HL-60 (cell line): Measurements from ENCODE around the gene CD3G.
"Not testable (repeated sequence)": the region's sequence is repeated elsewhere in the genome, so short reads cannot be mapped to it uniquely, and the experiment has no call there.

Experiments used
- DNase-seq, 2 experiments: peaks; one replicate each; pipeline ENCODE4 v3.0.0-alpha.2; 2010 to 2020; ENCODE audit warnings: low read depth in 1 of 2, low spot score in 1 of 2
- H3K27ac ChIP-seq: fragments of 250-450 bp; sonication (Bioruptor Pico); replicated peaks from 2 replicates; pipeline ENCODE4 v1.5.1; 2020; ENCODE audit warnings: mild to moderate bottlenecking, moderate library complexity
- H3K27me3 ChIP-seq: fragments of 250-450 bp; sonication (Bioruptor Pico); 2 replicates; pipeline ENCODE4 v1.5.1; 2021; ENCODE audit warnings: mild to moderate bottlenecking, moderate library complexity; ENCODE audit not compliant: insufficient read depth, poor library complexity, severe bottlenecking
- H3K4me3 ChIP-seq: replicated peaks from 2 replicates; pipeline ENCODE4 v1.5.1; 2011; ENCODE audit warnings: mild to moderate bottlenecking, control low read depth, low read length; ENCODE audit not compliant: insufficient read depth
- GABPA ChIP-seq: IDR thresholded peaks from 2 replicates; pipeline ENCODE4 v1.6.1; 2012; ENCODE audit warnings: low read depth
- POLR2AphosphoS5 ChIP-seq: IDR thresholded peaks from 2 replicates; pipeline ENCODE4 v1.6.1; 2012; ENCODE audit warnings: low read depth
- SPI1 ChIP-seq: IDR thresholded peaks from 2 replicates; pipeline ENCODE4 v1.6.1; 2012; ENCODE audit warnings: low read depth, mild to moderate bottlenecking, borderline replicate concordance
- TF ChIP-seq, protein P1 (sequence below): IDR thresholded peaks from 2 replicates; pipeline ENCODE4 v1.6.1; 2012; ENCODE audit warnings: low read depth; ENCODE audit not compliant: insufficient replicate concordance
- TF ChIP-seq, protein P2 (sequence below): IDR thresholded peaks from one replicate; pipeline ENCODE4 v1.5.1; 2011; ENCODE audit warnings: low read length, control low read depth, inconsistent platforms; ENCODE audit not compliant: insufficient read depth

The CD3G gene

DNA sequence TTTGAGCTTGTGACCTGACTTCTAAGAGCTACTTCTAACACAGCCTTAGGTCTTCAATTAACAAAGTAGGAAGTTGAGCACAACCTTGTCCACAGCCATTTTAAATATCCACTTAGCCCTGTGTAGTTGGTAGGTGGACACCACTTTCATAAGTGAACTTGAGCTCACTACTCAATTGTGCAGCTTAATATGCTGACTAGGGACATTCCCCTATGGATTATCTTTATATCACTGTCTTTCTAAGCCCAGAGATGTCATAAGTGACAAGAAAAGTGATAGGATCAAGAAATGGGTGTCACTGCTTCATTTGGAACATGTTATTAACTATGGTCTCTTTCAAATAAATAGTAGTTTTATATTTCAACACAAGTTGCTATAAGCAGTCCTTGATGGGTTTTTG is 53.3 kb downstream of the CD3G start:
- no peak for DNase-seq
- H3K4me3 ChIP-seq: no peak overlapping the region
- TF ChIP-seq SPI1 (no peak), POLR2AphosphoS5 (no peak), GABPA (no peak)
- TF ChIP-seq, protein P1, sequence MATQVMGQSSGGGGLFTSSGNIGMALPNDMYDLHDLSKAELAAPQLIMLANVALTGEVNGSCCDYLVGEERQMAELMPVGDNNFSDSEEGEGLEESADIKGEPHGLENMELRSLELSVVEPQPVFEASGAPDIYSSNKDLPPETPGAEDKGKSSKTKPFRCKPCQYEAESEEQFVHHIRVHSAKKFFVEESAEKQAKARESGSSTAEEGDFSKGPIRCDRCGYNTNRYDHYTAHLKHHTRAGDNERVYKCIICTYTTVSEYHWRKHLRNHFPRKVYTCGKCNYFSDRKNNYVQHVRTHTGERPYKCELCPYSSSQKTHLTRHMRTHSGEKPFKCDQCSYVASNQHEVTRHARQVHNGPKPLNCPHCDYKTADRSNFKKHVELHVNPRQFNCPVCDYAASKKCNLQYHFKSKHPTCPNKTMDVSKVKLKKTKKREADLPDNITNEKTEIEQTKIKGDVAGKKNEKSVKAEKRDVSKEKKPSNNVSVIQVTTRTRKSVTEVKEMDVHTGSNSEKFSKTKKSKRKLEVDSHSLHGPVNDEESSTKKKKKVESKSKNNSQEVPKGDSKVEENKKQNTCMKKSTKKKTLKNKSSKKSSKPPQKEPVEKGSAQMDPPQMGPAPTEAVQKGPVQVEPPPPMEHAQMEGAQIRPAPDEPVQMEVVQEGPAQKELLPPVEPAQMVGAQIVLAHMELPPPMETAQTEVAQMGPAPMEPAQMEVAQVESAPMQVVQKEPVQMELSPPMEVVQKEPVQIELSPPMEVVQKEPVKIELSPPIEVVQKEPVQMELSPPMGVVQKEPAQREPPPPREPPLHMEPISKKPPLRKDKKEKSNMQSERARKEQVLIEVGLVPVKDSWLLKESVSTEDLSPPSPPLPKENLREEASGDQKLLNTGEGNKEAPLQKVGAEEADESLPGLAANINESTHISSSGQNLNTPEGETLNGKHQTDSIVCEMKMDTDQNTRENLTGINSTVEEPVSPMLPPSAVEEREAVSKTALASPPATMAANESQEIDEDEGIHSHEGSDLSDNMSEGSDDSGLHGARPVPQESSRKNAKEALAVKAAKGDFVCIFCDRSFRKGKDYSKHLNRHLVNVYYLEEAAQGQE: no peak
- TF ChIP-seq, protein P2, sequence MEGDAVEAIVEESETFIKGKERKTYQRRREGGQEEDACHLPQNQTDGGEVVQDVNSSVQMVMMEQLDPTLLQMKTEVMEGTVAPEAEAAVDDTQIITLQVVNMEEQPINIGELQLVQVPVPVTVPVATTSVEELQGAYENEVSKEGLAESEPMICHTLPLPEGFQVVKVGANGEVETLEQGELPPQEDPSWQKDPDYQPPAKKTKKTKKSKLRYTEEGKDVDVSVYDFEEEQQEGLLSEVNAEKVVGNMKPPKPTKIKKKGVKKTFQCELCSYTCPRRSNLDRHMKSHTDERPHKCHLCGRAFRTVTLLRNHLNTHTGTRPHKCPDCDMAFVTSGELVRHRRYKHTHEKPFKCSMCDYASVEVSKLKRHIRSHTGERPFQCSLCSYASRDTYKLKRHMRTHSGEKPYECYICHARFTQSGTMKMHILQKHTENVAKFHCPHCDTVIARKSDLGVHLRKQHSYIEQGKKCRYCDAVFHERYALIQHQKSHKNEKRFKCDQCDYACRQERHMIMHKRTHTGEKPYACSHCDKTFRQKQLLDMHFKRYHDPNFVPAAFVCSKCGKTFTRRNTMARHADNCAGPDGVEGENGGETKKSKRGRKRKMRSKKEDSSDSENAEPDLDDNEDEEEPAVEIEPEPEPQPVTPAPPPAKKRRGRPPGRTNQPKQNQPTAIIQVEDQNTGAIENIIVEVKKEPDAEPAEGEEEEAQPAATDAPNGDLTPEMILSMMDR: no peak
- no peak overlapping the region for H3K27ac ChIP-seq
- no peaks in the 10 kb centered on the region for H3K27me3 ChIP-seq

GRCh38 chr11:118398791-118399559 is 54.8 kb downstream of the CD3G start:
- TF ChIP-seq GABPA: no peak
- TF ChIP-seq, protein P2: no peak
- no peak for TF ChIP-seq SPI1
- TF ChIP-seq, protein P1: no peak
- TF ChIP-seq POLR2AphosphoS5: no peak
- no peaks in the 10 kb centered on the region for H3K27me3 ChIP-seq
- DNase-seq: no peak
- no peak overlapping the region for H3K27ac ChIP-seq
- H3K4me3 ChIP-seq: no peak overlapping the region

- Histone ChIP-seq H3K27me3 (no peaks in the 10 kb centered on the region), H3K4me3 (peak within 1 kb of the TSS; percentile 87), H3K27ac (peak within 1 kb of the TSS; percentile 96)
- peak; percentile 81 to 90 for DNase-seq
- peak; percentile 24 for TF ChIP-seq POLR2AphosphoS5
- no peak; the same call in 1 of the 2 replicates for TF ChIP-seq SPI1
These were observed 57.2 kb downstream of the CD3G start, which contains the start of gene ATP5MG for GRCh38 chr11:118401151-118401879. ATP5MG (plus strand) TSS chr11:118401606; CDS start chr11:118401666, 60 bp downstream.

DNA sequence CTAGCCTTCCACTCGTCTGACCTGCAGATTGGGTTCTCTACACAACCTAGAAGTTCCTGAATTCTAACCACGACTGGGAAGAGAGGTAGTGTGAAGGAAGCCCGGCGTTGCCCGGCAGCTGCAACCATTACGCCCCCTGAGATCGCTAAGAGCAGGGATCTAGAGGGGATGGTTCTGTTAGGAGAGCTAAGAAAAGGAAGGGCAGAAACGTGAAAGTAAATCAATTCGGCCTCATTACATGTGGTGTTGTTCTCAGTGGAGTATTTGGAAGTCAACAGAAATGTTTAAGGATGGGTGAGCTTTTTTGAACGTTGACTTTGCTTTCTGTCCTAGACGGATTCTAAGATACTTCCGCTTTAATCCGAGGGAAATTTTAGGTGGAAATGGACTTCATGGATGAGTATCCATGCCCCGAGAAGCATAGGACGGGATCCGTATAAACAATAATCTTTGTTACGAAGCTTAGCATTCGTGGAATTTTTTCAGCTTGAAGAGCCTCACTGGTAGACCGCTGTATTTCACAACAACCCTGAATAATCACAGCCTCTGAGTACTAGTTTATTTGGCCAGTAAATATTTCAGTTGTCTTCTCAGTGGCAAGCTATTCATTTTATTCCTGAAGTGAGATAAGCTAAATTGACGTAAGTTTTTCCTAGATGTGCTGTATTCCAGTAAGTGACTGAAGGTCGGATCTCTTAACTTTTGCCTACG is 57.9 kb downstream of the CD3G start:
- H3K4me3 ChIP-seq: peak overlapping the region; percentile 87
- 0 out of 2 replicates have a peak, but pooled peaks have one; percentile 15 for TF ChIP-seq GABPA
- TF ChIP-seq SPI1: no peak
- no peak; the same call in 1 of the 2 replicates for TF ChIP-seq POLR2AphosphoS5
- TF ChIP-seq, protein P1: no peak
- peak in 1 of 2 experiments; percentile 10 for DNase-seq
- no peaks in the 10 kb centered on the region for H3K27me3 ChIP-seq
- peak overlapping the region; percentile 96 for H3K27ac ChIP-seq

DNA sequence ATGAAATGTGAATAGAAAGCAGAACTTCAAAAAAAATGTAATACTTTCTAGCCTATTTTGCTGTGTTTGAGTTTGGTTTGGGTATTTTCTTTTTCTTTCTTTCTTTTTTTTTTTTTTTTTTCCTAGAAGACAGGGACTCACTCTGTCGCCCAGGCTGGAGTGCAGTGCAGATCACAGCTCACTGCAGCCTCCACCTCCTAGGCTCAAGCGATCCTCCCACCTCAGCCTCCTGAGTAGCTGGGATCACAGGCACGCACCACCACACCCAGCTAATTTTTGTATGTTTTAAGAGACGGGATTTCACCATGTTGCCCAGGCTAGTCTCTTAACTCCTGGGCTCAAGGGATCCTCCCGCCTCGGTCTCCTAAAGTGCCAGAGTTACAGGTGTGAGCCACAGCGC is 58.5 kb downstream of the CD3G start:
- DNase-seq, H3K27me3 ChIP-seq, H3K27ac ChIP-seq: not testable (repeated sequence)
- peak overlapping the region; percentile 87 for H3K4me3 ChIP-seq
